Subcutaneous adipose tissue (tissue), 4 donors: ENCODE measurements around the gene PLCB1. TPM values are rescaled to one million over a fixed set of nuclear protein-coding genes. Genes with fewer than 3 reads are reported as not detected.

Experiments
- total RNA-seq, 4 donors: library from RNA; depleted of rRNA; stranded (reverse); fragments of >200 nt; gene quantifications; one replicate each; pipeline ENCODE4 v1.1.0, GENCODE V29; 2016
- TF ChIP-seq, protein P1 (sequence below): fragments of 450-650 bp; IDR thresholded peaks from one replicate; pipeline ENCODE4 v1.5.1; 2016; ENCODE audit warnings: low read depth, mild to moderate bottlenecking, control low read depth, antibody characterized with exemption, moderate library complexity

The PLCB1 gene
- total RNA-seq, 4 donors from 2014 or later, result 14.1 to 26.7 (median 18.4) TPM

DNA sequence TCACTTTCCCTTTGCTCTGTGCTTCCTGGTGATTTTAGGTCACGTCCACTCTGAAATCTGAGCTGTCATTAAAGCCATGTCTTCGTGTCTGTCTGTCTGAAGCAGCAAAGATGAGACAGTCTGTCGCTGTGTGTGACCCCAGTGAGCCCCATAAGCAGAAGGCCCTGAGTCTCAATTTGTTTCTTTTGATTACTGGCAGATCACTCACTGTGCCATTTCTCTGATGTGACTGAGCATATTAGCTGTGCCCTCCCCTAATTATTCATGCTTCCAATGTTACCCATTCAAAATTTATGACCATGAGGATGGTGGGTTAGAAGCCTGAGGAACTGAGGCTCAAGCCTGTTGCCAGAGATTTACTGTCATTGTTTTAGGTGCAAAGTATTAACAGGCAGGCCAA lies 117.6 kb downstream of the PLCB1 start:
- TF ChIP-seq, protein P1, sequence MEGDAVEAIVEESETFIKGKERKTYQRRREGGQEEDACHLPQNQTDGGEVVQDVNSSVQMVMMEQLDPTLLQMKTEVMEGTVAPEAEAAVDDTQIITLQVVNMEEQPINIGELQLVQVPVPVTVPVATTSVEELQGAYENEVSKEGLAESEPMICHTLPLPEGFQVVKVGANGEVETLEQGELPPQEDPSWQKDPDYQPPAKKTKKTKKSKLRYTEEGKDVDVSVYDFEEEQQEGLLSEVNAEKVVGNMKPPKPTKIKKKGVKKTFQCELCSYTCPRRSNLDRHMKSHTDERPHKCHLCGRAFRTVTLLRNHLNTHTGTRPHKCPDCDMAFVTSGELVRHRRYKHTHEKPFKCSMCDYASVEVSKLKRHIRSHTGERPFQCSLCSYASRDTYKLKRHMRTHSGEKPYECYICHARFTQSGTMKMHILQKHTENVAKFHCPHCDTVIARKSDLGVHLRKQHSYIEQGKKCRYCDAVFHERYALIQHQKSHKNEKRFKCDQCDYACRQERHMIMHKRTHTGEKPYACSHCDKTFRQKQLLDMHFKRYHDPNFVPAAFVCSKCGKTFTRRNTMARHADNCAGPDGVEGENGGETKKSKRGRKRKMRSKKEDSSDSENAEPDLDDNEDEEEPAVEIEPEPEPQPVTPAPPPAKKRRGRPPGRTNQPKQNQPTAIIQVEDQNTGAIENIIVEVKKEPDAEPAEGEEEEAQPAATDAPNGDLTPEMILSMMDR, result no peak

DNA sequence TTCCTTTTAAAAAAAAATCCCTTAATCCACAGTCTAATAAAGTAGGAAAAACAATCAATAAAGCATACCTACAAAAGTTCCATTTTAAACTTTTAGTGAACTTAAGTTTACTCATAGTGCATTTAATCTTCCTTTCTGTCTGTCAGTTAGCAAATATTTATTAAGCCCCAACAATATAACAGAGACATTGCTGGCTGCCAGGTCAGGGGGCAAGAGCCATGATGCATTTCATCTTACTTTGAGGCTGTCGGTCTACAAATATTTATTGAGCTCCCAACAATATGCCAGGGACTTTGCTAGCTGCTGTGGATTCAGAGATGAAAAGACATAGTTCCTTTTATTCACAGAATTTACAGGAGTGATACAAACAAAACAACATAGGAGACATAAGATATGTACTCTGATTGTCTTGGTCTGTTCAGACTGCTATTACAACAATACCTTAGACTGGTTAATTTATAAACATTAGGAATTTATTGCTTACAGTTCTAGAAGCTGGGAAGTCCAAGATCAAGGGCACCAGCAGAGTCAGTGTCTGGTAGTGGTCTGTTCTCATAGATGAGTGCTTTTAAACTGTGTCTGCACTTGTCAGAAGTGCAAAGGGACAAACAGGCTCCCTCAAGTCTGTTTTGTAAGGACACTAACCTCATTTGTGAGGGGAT lies 118.6 kb downstream of the PLCB1 start:
- TF ChIP-seq, protein P1, result no peak

DNA sequence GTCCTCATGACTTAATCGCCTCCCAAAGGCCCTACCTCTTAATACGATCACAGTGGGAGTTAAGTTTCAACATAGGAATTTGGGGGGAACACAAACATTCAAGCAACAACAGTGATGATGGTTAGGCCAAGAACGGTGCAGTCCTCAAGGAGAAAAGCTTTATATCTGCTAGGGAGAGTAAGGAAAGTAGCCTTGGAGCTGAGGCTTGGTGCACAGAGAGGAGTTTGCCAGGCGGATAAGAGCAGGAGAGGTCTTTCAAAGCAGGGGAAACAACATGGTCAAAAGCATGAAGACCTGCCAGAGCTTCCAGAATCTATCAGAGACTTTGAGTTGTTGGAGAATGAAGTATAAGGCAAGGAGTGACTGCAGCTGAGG lies 119.1 kb downstream of the PLCB1 start:
- TF ChIP-seq, protein P1, result no peak

DNA sequence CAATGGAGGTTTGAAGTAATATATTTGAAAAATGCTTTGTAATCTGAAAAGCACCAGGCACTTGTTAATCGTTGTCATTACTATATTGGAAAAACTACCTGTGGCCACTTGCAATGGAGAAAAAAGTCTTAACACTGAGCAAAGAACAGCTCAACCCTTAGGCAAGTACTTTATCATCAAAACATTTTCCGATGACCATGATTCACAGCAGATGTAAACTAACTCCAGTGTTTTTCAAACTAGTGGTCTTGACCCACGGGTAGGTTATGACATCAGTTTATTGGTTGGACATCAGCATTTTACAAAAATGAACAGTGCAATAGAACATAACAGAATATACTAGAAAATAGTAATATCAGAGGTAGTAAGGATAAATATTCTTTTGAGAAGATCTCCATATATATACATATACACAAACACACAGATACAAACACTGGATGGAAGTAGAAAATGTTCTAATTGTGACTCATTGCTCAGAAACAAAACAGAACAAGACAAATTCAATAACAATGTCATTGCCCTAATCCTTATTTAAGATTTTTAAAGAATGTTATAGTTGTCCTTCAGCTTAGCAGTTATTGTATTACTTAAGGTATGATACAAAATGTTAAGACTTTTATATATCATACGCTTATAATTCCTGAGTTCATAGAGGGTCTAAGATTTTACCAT lies 123.0 kb downstream of the PLCB1 start:
- TF ChIP-seq, protein P1, result no peak

DNA sequence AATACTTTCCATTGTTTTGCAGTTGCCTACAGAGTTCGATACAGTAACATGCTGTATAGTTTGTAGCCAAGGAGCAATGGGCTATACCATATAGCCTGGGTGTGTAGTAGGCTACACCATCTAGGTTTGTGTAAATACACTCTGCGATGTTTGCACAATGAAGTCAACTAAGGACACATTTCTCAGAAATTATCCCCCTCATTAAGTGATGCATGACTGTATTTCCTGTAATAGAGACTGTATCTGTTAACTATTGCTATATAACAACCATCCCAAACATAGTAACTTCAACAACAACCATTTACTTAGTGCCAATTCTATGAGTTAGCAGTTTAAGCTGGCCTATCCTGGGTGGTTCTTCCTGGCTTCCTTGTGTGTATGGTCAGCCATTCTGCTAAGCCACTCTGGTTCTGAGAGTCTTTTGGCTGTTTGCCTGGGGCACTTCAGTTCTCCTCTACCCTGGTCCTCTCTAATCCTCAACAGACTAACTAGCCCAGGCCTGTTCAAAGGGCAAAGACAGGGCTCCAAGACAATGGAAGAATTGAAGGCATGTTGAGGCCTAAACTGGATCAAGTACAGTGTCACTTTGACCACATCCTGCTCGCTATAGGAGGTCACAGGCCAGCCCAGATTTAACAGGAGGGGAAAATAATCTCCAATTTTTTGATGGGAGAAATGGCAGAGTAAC lies 124.0 kb downstream of the PLCB1 start:
- TF ChIP-seq, protein P1, result no peak

DNA sequence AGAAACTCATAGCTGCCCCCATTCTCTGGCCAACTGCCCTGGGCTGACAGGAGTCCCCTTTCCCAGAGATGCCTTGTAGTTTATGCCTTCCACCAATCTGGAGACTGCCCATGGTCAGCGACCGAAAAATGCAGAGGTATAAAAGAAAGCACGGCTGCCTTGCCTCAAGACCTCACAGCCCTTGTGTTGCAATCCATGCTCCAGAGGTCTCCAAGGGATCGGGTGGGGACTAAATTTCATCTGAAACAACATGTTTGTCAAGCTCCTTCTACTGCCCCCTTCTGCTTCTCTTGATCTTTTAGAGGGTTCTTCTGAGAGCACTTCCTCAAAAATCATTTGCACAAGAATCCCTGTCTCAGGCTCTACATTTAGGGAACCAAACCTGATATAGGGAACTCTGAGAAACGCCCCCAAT lies 128.8 kb downstream of the PLCB1 start:
- TF ChIP-seq, protein P1, result no peak

DNA sequence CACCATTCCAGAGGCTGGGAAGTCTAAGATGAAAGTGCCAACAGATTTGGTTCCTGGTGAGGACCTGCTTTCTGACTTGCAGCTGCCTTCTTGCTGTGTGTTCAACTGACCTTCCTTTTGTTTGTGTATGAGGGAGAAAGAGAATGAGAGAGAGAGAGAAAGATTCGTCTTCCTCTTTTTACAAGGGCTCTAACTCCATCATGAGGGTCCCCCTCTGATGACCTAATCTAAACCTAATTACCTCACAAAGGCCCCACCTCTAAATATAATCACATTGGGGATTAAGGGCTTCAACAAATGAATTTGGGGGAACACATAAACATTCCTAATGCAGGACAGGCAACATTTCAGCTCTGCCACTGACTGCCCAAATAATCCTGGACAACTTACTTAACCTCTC lies 130.7 kb downstream of the PLCB1 start:
- TF ChIP-seq, protein P1, result no peak
